T-helper 2 cell treated with Interferon-gamma antibody and Interleukin-4, amounts not matched to agents 100 ng/mL and 5 ng/mL, for 36 hours (primary cell): ENCODE data around the gene SEMA5B. TPM values are rescaled to one million over a fixed set of nuclear protein-coding genes. Genes with fewer than 3 reads are reported as not detected.

ENCODE experiments used
- intact Hi-C: fragments of 100-400 bp; cut with micrococcal nuclease; formaldehyde crosslinking; loops from one replicate; pipeline ENCODE4 v1.15.1; 2023
- total RNA-seq: library from RNA; stranded (reverse); gene quantifications from 2 replicates; pipeline ENCODE4 v1.2.3, GENCODE V29; 2022

The SEMA5B gene
- total RNA-seq, 1 donor from 2014 or later: not detected

- intact Hi-C loops: no loop called here
Observed at GRCh38 chr3:122947196-122947595, 80.4 kb downstream of the SEMA5B start.

- intact Hi-C loops: no loop called here
Observed at GRCh38 chr3:122946185-122946584, 81.4 kb downstream of the SEMA5B start.

- intact Hi-C loops: loop anchor here (2.0 kb wide), 1 partner anchor 84 kb away; no protein-coding TSS in a partner anchor
Observed at GRCh38 chr3:122945230-122945629, 82.3 kb downstream of the SEMA5B start.

- intact Hi-C loops: loop anchor here (2.0 kb wide), 1 partner anchor 84 kb away; no protein-coding TSS in a partner anchor
Observed at GRCh38 chr3:122944671-122945161, 82.8 kb downstream of the SEMA5B start.

- intact Hi-C loops: loop anchor here (2.0 kb wide), 1 partner anchor 85 kb away; no protein-coding TSS in a partner anchor
Observed at GRCh38 chr3:122943828-122944190, 83.8 kb downstream of the SEMA5B start.

- intact Hi-C loops: no loop called here
Observed at GRCh38 chr3:122942937-122943827, 84.4 kb downstream of the SEMA5B start.

GRCh38 chr3:122942239-122942638 lies 85.3 kb downstream of the SEMA5B start:
- intact Hi-C loops: no loop called here

GRCh38 chr3:122941228-122942206 lies 86.0 kb downstream of the SEMA5B start:
- intact Hi-C loops: no loop called here

GRCh38 chr3:122940628-122941086 lies 86.9 kb downstream of the SEMA5B start:
- intact Hi-C loops: no loop called here

- intact Hi-C loops: no loop called here
Observed at GRCh38 chr3:122938783-122939425, 88.7 kb downstream of the SEMA5B start.

- intact Hi-C loops: no loop called here
Observed at GRCh38 chr3:122937745-122938144, 89.8 kb downstream of the SEMA5B start.

GRCh38 chr3:122936986-122937385 lies 90.6 kb downstream of the SEMA5B start:
- intact Hi-C loops: no loop called here

GRCh38 chr3:122936335-122936734 lies 91.2 kb downstream of the SEMA5B start:
- intact Hi-C loops: no loop called here

GRCh38 chr3:122934251-122934650 lies 93.3 kb downstream of the SEMA5B start:
- intact Hi-C loops: no loop called here

GRCh38 chr3:122932251-122932967 lies 95.2 kb downstream of the SEMA5B start:
- intact Hi-C loops: no loop called here

GRCh38 chr3:122931636-122932035 lies 95.9 kb downstream of the SEMA5B start:
- intact Hi-C loops: no loop called here

GRCh38 chr3:122930063-122930997 lies 97.2 kb downstream of the SEMA5B start:
- intact Hi-C loops: no loop called here

- intact Hi-C loops: loop anchor here (10.0 kb wide), 1 partner anchor 175 kb away; no protein-coding TSS in a partner anchor
Observed at GRCh38 chr3:122929188-122930062, 98.1 kb downstream of the SEMA5B start.
